ENCODE data around the gene TEPSIN.

Gene TEPSIN

GRCh38 chr17:81285179-81285878 is 46.5 kb upstream of the TEPSIN start:
- H3K4me3 ChIP-seq (ENCODE audit: low read length), result no peak overlapping the region
- no peak for TF ChIP-seq CTCF (conservative IDR thresholded peaks at IDR 0.05; ENCODE audit: low read depth, low read length)
- no peak for DNase-seq (ENCODE audit: low read depth)

- no peak for TF ChIP-seq CTCF (conservative IDR thresholded peaks at IDR 0.05; ENCODE audit: low read depth, low read length)
- DNase-seq (ENCODE audit: low read depth), result no peak
- H3K4me3 ChIP-seq (ENCODE audit: low read length), result no peak overlapping the region
Observed at GRCh38 chr17:81282876-81283275, 44.0 kb upstream of the TEPSIN start.

GRCh38 chr17:81282141-81282540 is 43.3 kb upstream of the TEPSIN start:
- TF ChIP-seq CTCF (conservative IDR thresholded peaks at IDR 0.05; ENCODE audit: low read depth, low read length), result no peak
- DNase-seq (ENCODE audit: low read depth), result no peak
- H3K4me3 ChIP-seq (ENCODE audit: low read length), result no peak overlapping the region

- TF ChIP-seq CTCF (conservative IDR thresholded peaks at IDR 0.05; ENCODE audit: low read depth, low read length), result no peak
- DNase-seq (ENCODE audit: low read depth), result no peak
Observed at GRCh38 chr17:81280571-81280970, 41.7 kb upstream of the TEPSIN start.

GRCh38 chr17:81279278-81280275 is 40.7 kb upstream of the TEPSIN start:
- no peak overlapping the region for H3K4me3 ChIP-seq (ENCODE audit: low read length)
- DNase-seq (ENCODE audit: low read depth), result no peak
- TF ChIP-seq CTCF (conservative IDR thresholded peaks at IDR 0.05; ENCODE audit: low read depth, low read length), result no peak

More at GRCh38 chr17:81280571-81280970, 41.7 kb upstream of the TEPSIN start:
- no peak overlapping the region for H3K4me3 ChIP-seq (ENCODE audit: low read length)

GRCh38 chr17:81278831-81279230 is 40.0 kb upstream of the TEPSIN start:
- DNase-seq (ENCODE audit: low read depth), result no peak
- no peak for TF ChIP-seq CTCF (conservative IDR thresholded peaks at IDR 0.05; ENCODE audit: low read depth, low read length)
- no peak overlapping the region for H3K4me3 ChIP-seq (ENCODE audit: low read length)
